Immature natural killer cell (primary cell): ENCODE data around the gene INVS. TPM values are rescaled to one million over a fixed set of nuclear protein-coding genes. Genes with fewer than 3 reads are reported as not detected.
"Not testable (repeated sequence)": the region's sequence is repeated elsewhere in the genome, so short reads cannot be mapped to it uniquely, and the experiment has no call there.

Source experiments
- DNase-seq, 3 donors: peaks; one replicate each; pipeline ENCODE4 v3.0.0; 2022; ENCODE audit warnings: mixed read lengths in 1 of 3
- H3K27ac Mint-ChIP-seq, 6 donors: one replicate each; pipeline ENCODE4 v1.8.0; 2020; ENCODE audit warnings: mixed read lengths in 6 of 6, mild to moderate bottlenecking in 5 of 6, inconsistent platforms in 4 of 6, moderate library complexity in 3 of 6
- H3K27me3 Mint-ChIP-seq, 3 donors: one replicate each; pipeline ENCODE4 v1.8.0; 2020 to 2021; ENCODE audit warnings: low read depth in 3 of 3, mild to moderate bottlenecking in 3 of 3, mixed read lengths in 3 of 3, moderate library complexity in 3 of 3, inconsistent platforms in 1 of 3
- H3K36me3 Mint-ChIP-seq, 3 donors: one replicate each; pipeline ENCODE4 v1.8.0; 2020; ENCODE audit warnings: mixed read lengths in 3 of 3, inconsistent platforms in 2 of 3, mild to moderate bottlenecking in 2 of 3
- H3K4me1 Mint-ChIP-seq, 2 donors: one replicate each; pipeline ENCODE4 v1.8.0; 2020; ENCODE audit warnings: inconsistent platforms in 2 of 2, mild to moderate bottlenecking in 2 of 2, mixed read lengths in 2 of 2, moderate library complexity in 1 of 2
- H3K4me3 Mint-ChIP-seq, 5 donors: one replicate each; pipeline ENCODE4 v1.8.0; 2020; ENCODE audit warnings: mild to moderate bottlenecking in 5 of 5, mixed read lengths in 5 of 5, inconsistent platforms in 3 of 5, moderate library complexity in 3 of 5
- H3K9me3 Mint-ChIP-seq, 6 donors: one replicate each; pipeline ENCODE4 v1.8.0; 2020; ENCODE audit warnings: mild to moderate bottlenecking in 6 of 6, mixed read lengths in 6 of 6, inconsistent platforms in 4 of 6, moderate library complexity in 3 of 6
- polyA plus RNA-seq, 3 donors: library from polyadenylated mRNA; unstranded; fragments of 300-500 nt; fragmentation: Illumina TruSeq; gene quantifications; one replicate each; pipeline ENCODE4 v1.2.3, GENCODE V29; 2021

The INVS gene
- polyA plus RNA-seq, 3 donors from 2014 or later = 3.4 to 12.6 (median 4.9) TPM

- not testable (repeated sequence) for H3K27me3 Mint-ChIP-seq, H3K4me1 Mint-ChIP-seq, H3K27ac Mint-ChIP-seq, H3K4me3 Mint-ChIP-seq, H3K9me3 Mint-ChIP-seq, DNase-seq
- H3K36me3 Mint-ChIP-seq = peaks cover 20 to 76% (median 56%) of the 10 kb centered on the region in 3 donors
Measured at GRCh38 chr9:100236986-100237385, 137.9 kb downstream of the INVS start.

GRCh38 chr9:100240512-100240911 is 141.5 kb downstream of the INVS start:
- H3K27me3 Mint-ChIP-seq = peaks cover 0 to 3% (median 0%) of the 10 kb centered on the region in 3 donors
- no peaks in the 10 kb centered on the region for H3K4me1 Mint-ChIP-seq
- no peak overlapping the region for H3K4me3 Mint-ChIP-seq
- peaks cover 21 to 55% (median 40%) of the 10 kb centered on the region in 3 donors for H3K36me3 Mint-ChIP-seq
- no peak for DNase-seq
- no peaks in the 10 kb centered on the region for H3K9me3 Mint-ChIP-seq
- H3K27ac Mint-ChIP-seq = peak overlapping the region in 1 of 6 donors; percentile 41

- no peak overlapping the region for H3K4me3 Mint-ChIP-seq
- H3K36me3 Mint-ChIP-seq = peaks cover 8 to 29% (median 21%) of the 10 kb centered on the region in 3 donors
- H3K9me3 Mint-ChIP-seq = peaks cover 0 to 1% (median 0%) of the 10 kb centered on the region in 6 donors
- no peak overlapping the region for H3K27ac Mint-ChIP-seq
- no peaks in the 10 kb centered on the region for H3K4me1 Mint-ChIP-seq
- H3K27me3 Mint-ChIP-seq = no peaks in the 10 kb centered on the region
- DNase-seq = no peak
Measured at GRCh38 chr9:100267211-100267610, 168.2 kb downstream of the INVS start.

- Mint-ChIP-seq H3K9me3 (peaks cover 0 to 1% (median 0%) of the 10 kb centered on the region in 6 donors), H3K4me1 (no peaks in the 10 kb centered on the region), H3K4me3 (no peak overlapping the region), H3K27ac (no peak overlapping the region), H3K36me3 (peaks cover 8 to 38% (median 18%) of the 10 kb centered on the region in 3 donors), H3K27me3 (peaks cover 0 to 2% (median 0%) of the 10 kb centered on the region in 3 donors)
- no peak for DNase-seq
Measured at GRCh38 chr9:100268271-100268670, 169.2 kb downstream of the INVS start.

- no peak for DNase-seq
- Mint-ChIP-seq H3K4me1 (no peaks in the 10 kb centered on the region), H3K9me3 (peaks cover 0 to 1% (median 0%) of the 10 kb centered on the region in 6 donors), H3K27me3 (peaks cover 0 to 2% (median 0%) of the 10 kb centered on the region in 3 donors), H3K4me3 (no peak overlapping the region), H3K27ac (no peak overlapping the region), H3K36me3 (peaks cover 0 to 37% (median 10%) of the 10 kb centered on the region in 3 donors)
Measured at GRCh38 chr9:100269656-100270055, 170.6 kb downstream of the INVS start.

GRCh38 chr9:100277166-100277979 is 178.3 kb downstream of the INVS start:
- DNase-seq = no peak
- Mint-ChIP-seq H3K4me3 (no peak overlapping the region), H3K36me3 (peaks cover 31 to 40% (median 39%) of the 10 kb centered on the region in 3 donors), H3K27ac (no peak overlapping the region), H3K27me3 (peaks cover 0 to 2% (median 2%) of the 10 kb centered on the region in 3 donors), H3K4me1 (no peaks in the 10 kb centered on the region), H3K9me3 (no peaks in the 10 kb centered on the region)

- Mint-ChIP-seq H3K27ac (no peak overlapping the region), H3K4me1 (peaks cover 0 to 8% of the 10 kb centered on the region in 2 donors), H3K36me3 (peaks cover 41 to 55% (median 49%) of the 10 kb centered on the region in 3 donors), H3K4me3 (no peak overlapping the region), H3K27me3 (peaks cover 0 to 3% (median 0%) of the 10 kb centered on the region in 3 donors), H3K9me3 (no peaks in the 10 kb centered on the region)
- DNase-seq = no peak
Measured at GRCh38 chr9:100281066-100281465, 182.0 kb downstream of the INVS start.

- no peak for DNase-seq
- Mint-ChIP-seq H3K4me1 (peaks cover 0 to 8% of the 10 kb centered on the region in 2 donors), H3K4me3 (no peak overlapping the region), H3K27me3 (peaks cover 0 to 3% (median 0%) of the 10 kb centered on the region in 3 donors), H3K27ac (no peak overlapping the region), H3K9me3 (no peaks in the 10 kb centered on the region), H3K36me3 (peaks cover 41 to 53% (median 49%) of the 10 kb centered on the region in 3 donors)
Measured at GRCh38 chr9:100281676-100282387, 182.8 kb downstream of the INVS start.

GRCh38 chr9:100282388-100282719 is 183.3 kb downstream of the INVS start:
- peaks cover 0 to 8% of the 10 kb centered on the region in 2 donors for H3K4me1 Mint-ChIP-seq
- H3K27me3 Mint-ChIP-seq = peaks cover 0 to 3% (median 0%) of the 10 kb centered on the region in 3 donors
- H3K9me3 Mint-ChIP-seq = no peaks in the 10 kb centered on the region
- peaks cover 42 to 52% (median 49%) of the 10 kb centered on the region in 3 donors for H3K36me3 Mint-ChIP-seq
- H3K27ac Mint-ChIP-seq = no peak overlapping the region
- H3K4me3 Mint-ChIP-seq = no peak overlapping the region
- DNase-seq = no peak

GRCh38 chr9:100284247-100284646 is 185.2 kb downstream of the INVS start:
- no peak overlapping the region for H3K4me3 Mint-ChIP-seq
- DNase-seq = no peak
- H3K36me3 Mint-ChIP-seq = peaks cover 43 to 55% (median 54%) of the 10 kb centered on the region in 3 donors
- H3K4me1 Mint-ChIP-seq = peaks cover 0 to 8% of the 10 kb centered on the region in 2 donors
- H3K27ac Mint-ChIP-seq = no peak overlapping the region
- H3K27me3 Mint-ChIP-seq = peaks cover 0 to 3% (median 1%) of the 10 kb centered on the region in 3 donors
- H3K9me3 Mint-ChIP-seq = no peaks in the 10 kb centered on the region

GRCh38 chr9:100285080-100285479 is 186.0 kb downstream of the INVS start:
- Mint-ChIP-seq H3K27ac (peak overlapping the region in 2 of 6 donors; percentile 5 to 6), H3K4me1 (peaks cover 0 to 8% of the 10 kb centered on the region in 2 donors), H3K9me3 (no peaks in the 10 kb centered on the region), H3K4me3 (no peak overlapping the region), H3K36me3 (peaks cover 44 to 63% (median 55%) of the 10 kb centered on the region in 3 donors), H3K27me3 (peaks cover 0 to 3% (median 1%) of the 10 kb centered on the region in 3 donors)
- no peak for DNase-seq

- H3K9me3 Mint-ChIP-seq = no peaks in the 10 kb centered on the region
- peaks cover 0 to 3% (median 1%) of the 10 kb centered on the region in 3 donors for H3K27me3 Mint-ChIP-seq
- DNase-seq = no peak
- H3K27ac Mint-ChIP-seq = no peak overlapping the region
- H3K36me3 Mint-ChIP-seq = peaks cover 43 to 64% (median 59%) of the 10 kb centered on the region in 3 donors
- H3K4me3 Mint-ChIP-seq = no peak overlapping the region
- peaks cover 0 to 8% of the 10 kb centered on the region in 2 donors for H3K4me1 Mint-ChIP-seq
Measured at GRCh38 chr9:100285601-100286000, 186.6 kb downstream of the INVS start.

- H3K27me3 Mint-ChIP-seq = peaks cover 0 to 3% (median 1%) of the 10 kb centered on the region in 3 donors
- H3K36me3 Mint-ChIP-seq = peaks cover 44 to 65% (median 60%) of the 10 kb centered on the region in 3 donors
- DNase-seq = no peak
- no peaks in the 10 kb centered on the region for H3K9me3 Mint-ChIP-seq
- no peak overlapping the region for H3K4me3 Mint-ChIP-seq
- no peak overlapping the region for H3K27ac Mint-ChIP-seq
- peaks cover 0 to 8% of the 10 kb centered on the region in 2 donors for H3K4me1 Mint-ChIP-seq
Measured at GRCh38 chr9:100286257-100286656, 187.2 kb downstream of the INVS start.

GRCh38 chr9:100287186-100287585 is 188.1 kb downstream of the INVS start:
- Mint-ChIP-seq H3K36me3 (peaks cover 53 to 70% (median 64%) of the 10 kb centered on the region in 3 donors), H3K27ac (no peak overlapping the region), H3K4me3 (no peak overlapping the region), H3K4me1 (peaks cover 0 to 8% of the 10 kb centered on the region in 2 donors), H3K27me3 (peaks cover 0 to 5% (median 1%) of the 10 kb centered on the region in 3 donors), H3K9me3 (no peaks in the 10 kb centered on the region)
- DNase-seq = no peak
